Stimulated activated CD8-positive, alpha-beta memory T cell treated with anti-CD3 and anti-CD28 coated beads, Interleukin-7, amount 100 ng/mL, for 1 hour (primary cell): Measurements from ENCODE around the gene PTPN20.

Experiments used
- DNase-seq, 2 donors: peaks; one replicate each; pipeline ENCODE4 v3.0.0-alpha.2; 2020; ENCODE audit warnings: low read depth in 2 of 2

Gene PTPN20

DNA sequence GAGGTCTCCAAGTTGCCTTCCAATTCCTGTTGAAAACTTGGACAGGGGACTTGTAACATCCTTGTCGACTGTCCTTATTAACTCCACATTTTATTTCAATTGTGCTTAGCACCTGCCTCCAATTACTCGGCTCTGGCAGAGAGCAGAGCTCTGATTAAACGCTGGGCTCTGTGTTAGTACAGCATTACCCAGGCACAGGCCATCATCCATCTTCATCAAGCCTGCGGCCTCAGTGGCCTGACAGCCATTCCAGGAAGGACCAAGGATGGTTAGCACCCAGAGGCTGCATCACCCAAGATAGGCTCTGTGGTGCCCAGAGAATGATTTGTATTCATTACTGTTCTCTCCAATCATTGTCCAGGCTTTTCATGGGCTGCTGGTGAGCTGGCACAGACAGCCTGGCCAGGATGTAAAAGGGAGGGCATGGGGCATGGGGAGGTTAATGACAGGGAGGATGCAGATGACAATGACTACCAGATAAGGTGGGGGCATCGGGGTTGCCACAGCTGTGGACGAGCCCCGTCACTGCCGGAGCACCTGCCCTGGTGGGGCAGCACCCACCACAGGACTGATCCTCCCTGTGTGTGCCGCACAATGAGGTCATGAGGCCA is 123.3 kb downstream of the PTPN20 start:
- DNase-seq: no peak

- DNase-seq: no peak
These were observed 124.1 kb downstream of the PTPN20 start for GRCh38 chr10:47035171-47035818.

GRCh38 chr10:47035819-47036337 is 124.7 kb downstream of the PTPN20 start:
- DNase-seq: no peak

DNA sequence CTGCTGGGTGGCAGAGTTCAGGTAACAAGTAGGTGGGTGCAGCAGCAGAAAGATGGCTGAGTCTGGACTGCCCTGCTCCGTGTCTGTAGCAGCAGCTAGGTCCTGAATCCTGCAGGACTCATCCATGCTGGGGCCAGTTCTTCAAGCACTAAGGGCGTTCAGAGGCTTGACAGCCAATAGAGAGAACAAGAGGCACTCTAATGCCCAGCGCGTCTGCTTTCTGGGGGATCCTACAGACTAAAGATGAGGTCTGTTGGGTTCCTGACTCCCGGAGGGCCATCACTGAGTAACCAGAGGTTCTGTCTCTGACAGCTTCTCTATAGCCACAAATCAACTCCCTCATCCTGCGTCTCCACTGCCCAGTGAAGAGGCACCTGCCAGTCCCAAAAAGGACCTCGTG is 125.5 kb downstream of the PTPN20 start:
- no peak for DNase-seq

- DNase-seq: no peak
These were observed 126.6 kb downstream of the PTPN20 start for GRCh38 chr10:47037654-47038425.

DNA sequence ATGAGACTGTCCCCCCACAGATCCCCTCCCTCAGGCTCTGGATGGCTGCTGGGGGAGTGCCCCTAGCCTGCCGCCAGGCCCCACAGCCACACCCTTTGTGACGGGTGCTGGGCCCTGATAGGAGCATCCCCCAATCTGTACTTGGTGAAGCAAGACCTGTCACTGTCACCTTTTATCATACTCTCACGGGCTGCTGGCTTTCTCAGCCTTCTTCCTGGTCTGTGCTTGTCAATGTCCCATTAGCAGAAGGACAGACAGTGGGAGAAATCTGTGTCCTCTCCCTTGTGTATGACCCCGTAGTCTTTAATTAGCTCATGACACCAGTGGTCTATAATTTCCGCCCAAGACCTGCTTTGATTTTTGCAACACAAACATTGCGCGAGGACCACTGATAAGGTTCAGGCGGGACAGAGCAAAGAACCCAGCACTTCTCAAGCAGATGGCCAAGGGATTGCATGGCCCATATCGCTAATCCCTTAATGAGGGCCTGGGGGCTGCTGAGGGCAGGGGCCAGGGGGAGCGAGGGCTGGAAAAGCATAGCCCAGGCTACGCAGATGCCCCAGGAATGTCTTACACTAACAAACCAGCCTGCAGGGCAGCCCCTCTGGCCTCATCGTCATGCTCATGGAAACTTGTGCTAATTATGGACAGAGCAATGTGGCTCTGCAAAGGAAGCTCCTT is 127.8 kb downstream of the PTPN20 start:
- no peak for DNase-seq

GRCh38 chr10:47039562-47039913 is 128.3 kb downstream of the PTPN20 start:
- no peak for DNase-seq

- DNase-seq: no peak
These were observed 128.8 kb downstream of the PTPN20 start for GRCh38 chr10:47040041-47040491.

- no peak for DNase-seq
These were observed 129.5 kb downstream of the PTPN20 start for GRCh38 chr10:47040681-47041080.

- DNase-seq: no peak
These were observed 130.4 kb downstream of the PTPN20 start for GRCh38 chr10:47041396-47042198.

DNA sequence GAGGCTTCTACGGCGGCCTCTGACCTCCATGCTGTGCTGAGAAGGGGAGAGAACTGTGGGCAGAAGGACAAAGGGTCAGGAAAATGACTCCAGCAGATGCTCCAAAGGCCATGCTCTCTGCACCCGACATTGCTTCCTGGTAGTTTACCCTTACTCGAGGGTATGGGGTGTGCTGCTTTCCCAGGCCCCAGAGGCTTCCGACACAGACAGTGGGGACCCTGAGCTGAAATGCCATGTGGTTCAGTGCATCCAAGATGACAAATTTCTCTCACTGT is 130.9 kb downstream of the PTPN20 start:
- DNase-seq: no peak

GRCh38 chr10:47042780-47043750 is 131.8 kb downstream of the PTPN20 start:
- DNase-seq: no peak

DNA sequence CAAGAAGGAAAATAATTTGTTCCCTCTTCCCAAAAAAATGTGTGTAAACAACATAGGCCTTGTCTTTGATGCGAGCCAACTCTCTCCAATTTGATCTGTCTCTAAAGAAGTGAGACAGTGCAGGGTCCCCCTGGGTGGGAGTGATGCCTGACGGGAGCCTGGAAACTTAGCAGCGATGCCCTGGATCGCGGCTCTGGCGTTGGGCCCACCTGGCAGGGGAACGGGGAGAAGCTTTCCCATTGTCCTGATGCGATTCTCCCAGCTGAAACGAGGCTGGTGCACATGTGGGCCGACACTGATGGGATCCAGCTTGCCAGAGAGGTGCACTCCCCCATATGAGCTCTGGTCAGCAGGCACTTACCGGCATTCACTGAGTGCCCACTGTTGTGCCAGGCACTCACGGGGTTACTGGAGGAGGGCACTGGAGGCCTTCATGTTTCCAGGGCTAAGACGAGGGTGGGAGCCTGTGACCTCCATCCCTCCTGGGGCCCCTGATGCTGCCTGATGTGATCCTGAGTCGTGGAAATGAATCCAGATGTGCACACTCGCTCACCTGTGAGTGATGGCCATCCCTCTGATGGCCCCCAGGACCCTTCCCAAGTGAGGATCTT is 132.8 kb downstream of the PTPN20 start:
- DNase-seq: no peak

DNA sequence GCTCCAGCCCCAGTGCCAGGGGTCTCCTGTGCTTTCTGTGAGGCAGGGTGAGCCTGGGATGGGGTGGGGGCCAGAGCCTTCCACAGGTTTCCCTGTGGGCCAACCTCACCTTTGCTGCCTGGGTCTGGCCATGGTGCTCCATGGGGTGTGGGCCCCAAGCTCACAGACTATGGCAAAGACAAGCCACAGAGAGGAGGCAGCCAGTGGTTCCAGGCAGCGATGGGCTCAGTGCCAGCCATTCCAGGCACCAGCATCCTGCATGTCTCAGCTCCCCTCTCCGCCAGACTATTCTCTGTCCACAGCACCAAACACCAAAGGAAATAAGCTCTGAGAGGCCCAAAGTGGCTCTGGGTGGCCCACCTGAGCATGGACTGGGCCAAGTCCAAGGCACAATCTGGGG is 133.5 kb downstream of the PTPN20 start:
- DNase-seq: no peak

- no peak for DNase-seq
These were observed 134.2 kb downstream of the PTPN20 start for GRCh38 chr10:47045331-47045861.

DNA sequence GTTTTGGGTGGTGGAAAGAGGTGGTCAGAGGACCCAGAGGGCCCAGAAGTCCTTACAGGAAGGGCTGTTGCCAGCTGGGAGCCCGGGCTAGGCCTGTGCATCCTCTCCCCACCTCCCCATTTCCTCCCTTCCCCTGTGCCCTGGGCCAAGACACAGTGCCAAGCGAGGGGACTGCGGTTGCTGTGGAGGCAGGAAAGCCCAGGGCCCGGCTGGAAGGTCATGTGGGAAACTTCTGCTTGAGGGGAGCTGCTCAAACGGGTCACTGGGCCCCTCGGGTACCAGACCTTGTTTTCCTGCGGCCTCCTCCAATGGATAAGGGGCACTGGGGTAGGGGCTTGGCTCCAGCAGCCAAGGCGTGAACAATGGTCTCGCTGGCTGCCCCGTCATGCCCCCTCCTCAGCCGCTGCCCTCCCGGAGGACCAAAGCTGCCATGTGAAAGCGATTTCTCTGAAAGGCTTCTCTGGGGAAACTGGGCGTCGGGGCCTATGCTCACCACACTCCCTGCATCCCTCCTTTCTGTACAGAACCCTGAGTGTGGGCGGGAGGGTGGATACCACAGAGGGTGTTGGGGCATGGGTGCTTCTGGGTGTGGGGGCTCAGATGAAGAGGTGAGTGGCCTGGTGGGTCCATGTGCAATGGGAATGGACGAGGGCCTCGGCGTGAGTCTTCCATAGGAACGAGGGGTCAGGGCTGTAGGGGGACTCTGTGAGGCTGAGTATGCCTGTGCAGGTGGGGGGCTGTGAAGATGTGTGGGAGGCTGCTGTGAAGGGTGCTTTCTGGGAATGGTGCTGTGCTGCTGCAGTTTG is 135.3 kb downstream of the PTPN20 start:
- DNase-seq: no peak

DNA sequence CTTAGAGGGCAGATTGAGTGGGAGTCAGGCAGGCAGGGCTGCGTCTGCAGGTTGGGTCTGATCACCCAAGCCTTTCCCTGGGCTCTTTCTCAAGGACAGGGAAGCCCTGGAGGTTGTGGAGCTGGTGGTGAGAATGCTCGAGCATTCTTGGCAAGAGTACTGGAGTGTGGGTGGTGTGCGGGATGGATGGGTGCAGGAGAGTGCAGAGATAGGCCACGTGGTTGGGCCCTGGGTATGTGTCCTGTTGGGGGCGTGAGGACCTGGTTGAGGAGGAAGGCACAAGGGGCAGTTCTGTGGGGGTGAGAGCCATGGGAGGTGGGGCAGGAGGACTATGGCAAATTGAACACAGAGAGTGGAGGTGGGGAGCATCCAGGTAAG is 135.9 kb downstream of the PTPN20 start:
- no peak for DNase-seq

- DNase-seq: peak; percentile 37 to 49
These were observed 136.6 kb downstream of the PTPN20 start for GRCh38 chr10:47047577-47048525.
